Calu3 (cell line): ENCODE measurements around the gene PER2. TPM values are rescaled to one million over a fixed set of nuclear protein-coding genes. Genes with fewer than 3 reads are reported as not detected.
A peak's percentile ranks its signal among the peaks of the same experiment; 100 is the strongest.

Experiments
- BruUV-seq: library from RNA; stranded (reverse); fragments of 400-500 nt; replicated peaks from 2 replicates; lab custom pipeline; 2021; lab: Mats Ljungman, UMichigan
- CTCF ChIA-PET: fragments of 300-600 bp; sonication (Branson Sonifier 250); formaldehyde crosslinking; loops from one replicate; lab custom pipeline; 2022; ENCODE audit warnings: antibody characterized with exemption; lab: Charles Lee
- DNase-seq: peaks from one replicate; pipeline ENCODE4 v3.0.0; 2022
- H3K27ac Mint-ChIP-seq: one replicate; pipeline ENCODE4 v1.8.0; 2022; ENCODE audit warnings: mixed read lengths; ENCODE audit not compliant: unreplicated experiment
- H3K27me3 Mint-ChIP-seq: one replicate; pipeline ENCODE4 v1.8.0; 2022; ENCODE audit warnings: mixed read lengths; ENCODE audit not compliant: unreplicated experiment
- H3K36me3 Mint-ChIP-seq: one replicate; pipeline ENCODE4 v1.8.0; 2022; ENCODE audit warnings: mild to moderate bottlenecking, moderate library complexity, mixed read lengths; ENCODE audit not compliant: insufficient read depth, unreplicated experiment
- H3K4me1 Mint-ChIP-seq: one replicate; pipeline ENCODE4 v1.8.0; 2022; ENCODE audit warnings: mild to moderate bottlenecking, low read depth, mixed read lengths; ENCODE audit not compliant: unreplicated experiment
- H3K4me3 Mint-ChIP-seq: one replicate; pipeline ENCODE4 v1.8.0; 2022; ENCODE audit warnings: mild to moderate bottlenecking, low read depth, moderate library complexity, mixed read lengths; ENCODE audit not compliant: unreplicated experiment
- H3K9me3 Mint-ChIP-seq: one replicate; pipeline ENCODE4 v1.8.0; 2022; ENCODE audit warnings: low read depth, mixed read lengths; ENCODE audit not compliant: unreplicated experiment
- intact Hi-C: fragments of 100-400 bp; cut with micrococcal nuclease; formaldehyde crosslinking; loops from one replicate; pipeline ENCODE4 v1.10.0; 2022; ENCODE audit not compliant: unreplicated experiment
- total RNA-seq: library from RNA; stranded (reverse); gene quantifications from 2 replicates; pipeline ENCODE4 v1.2.3, GENCODE V29; 2022
- TF ChIP-seq, protein P1 (sequence below): fragments of 200-600 bp; IDR thresholded peaks from one replicate; pipeline ENCODE4 v1.8.0; 2022; ENCODE audit warnings: antibody characterized with exemption; ENCODE audit not compliant: unreplicated experiment

The PER2 gene
- total RNA-seq, 1 experiment from 2014 or later: 14.0 TPM

GRCh38 chr2:238284802-238285515, 3.5 kb downstream of the PER2 start:
- Mint-ChIP-seq H3K9me3 (no peaks in the 10 kb centered on the region), H3K4me3 (peak overlapping the region; percentile 90), H3K4me1 (peaks cover 61% of the 10 kb centered on the region), H3K27ac (peak overlapping the region; percentile 97), H3K27me3 (no peaks in the 10 kb centered on the region), H3K36me3 (peaks cover 47% of the 10 kb centered on the region)
- no TSS peak for BruUV-seq
- CTCF ChIA-PET: interaction anchor here (1.8 kb wide), 1 partner anchor 16 kb away, joined by 4 read pairs; no protein-coding TSS in a partner anchor
- DNase-seq: no peak
- TF ChIP-seq, protein P1, sequence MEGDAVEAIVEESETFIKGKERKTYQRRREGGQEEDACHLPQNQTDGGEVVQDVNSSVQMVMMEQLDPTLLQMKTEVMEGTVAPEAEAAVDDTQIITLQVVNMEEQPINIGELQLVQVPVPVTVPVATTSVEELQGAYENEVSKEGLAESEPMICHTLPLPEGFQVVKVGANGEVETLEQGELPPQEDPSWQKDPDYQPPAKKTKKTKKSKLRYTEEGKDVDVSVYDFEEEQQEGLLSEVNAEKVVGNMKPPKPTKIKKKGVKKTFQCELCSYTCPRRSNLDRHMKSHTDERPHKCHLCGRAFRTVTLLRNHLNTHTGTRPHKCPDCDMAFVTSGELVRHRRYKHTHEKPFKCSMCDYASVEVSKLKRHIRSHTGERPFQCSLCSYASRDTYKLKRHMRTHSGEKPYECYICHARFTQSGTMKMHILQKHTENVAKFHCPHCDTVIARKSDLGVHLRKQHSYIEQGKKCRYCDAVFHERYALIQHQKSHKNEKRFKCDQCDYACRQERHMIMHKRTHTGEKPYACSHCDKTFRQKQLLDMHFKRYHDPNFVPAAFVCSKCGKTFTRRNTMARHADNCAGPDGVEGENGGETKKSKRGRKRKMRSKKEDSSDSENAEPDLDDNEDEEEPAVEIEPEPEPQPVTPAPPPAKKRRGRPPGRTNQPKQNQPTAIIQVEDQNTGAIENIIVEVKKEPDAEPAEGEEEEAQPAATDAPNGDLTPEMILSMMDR: no peak
- intact Hi-C loops: loop anchor here (5.0 kb wide), 1 partner anchor 37 kb away; the partner anchor contains the start of gene TRAF3IP1

GRCh38 chr2:238282861-238283738, 5.3 kb downstream of the PER2 start:
- Mint-ChIP-seq H3K4me3 (no peak overlapping the region), H3K27ac (peak overlapping the region; percentile 97), H3K9me3 (no peaks in the 10 kb centered on the region), H3K4me1 (peaks cover 48% of the 10 kb centered on the region), H3K36me3 (peaks cover 28% of the 10 kb centered on the region), H3K27me3 (no peaks in the 10 kb centered on the region)
- BruUV-seq: no TSS peak
- intact Hi-C loops: no loop called here
- TF ChIP-seq, protein P1: no peak
- CTCF ChIA-PET: no interaction called here
- no peak for DNase-seq

- Mint-ChIP-seq H3K36me3 (peaks cover 23% of the 10 kb centered on the region), H3K27me3 (no peaks in the 10 kb centered on the region), H3K27ac (peak overlapping the region; percentile 97), H3K4me1 (peaks cover 40% of the 10 kb centered on the region), H3K9me3 (no peaks in the 10 kb centered on the region), H3K4me3 (no peak overlapping the region)
- TF ChIP-seq, protein P1: no peak
- intact Hi-C loops: no loop called here
- CTCF ChIA-PET: no interaction called here
- DNase-seq: no peak
- no TSS peak for BruUV-seq
Measured at GRCh38 chr2:238281826-238282480, 6.5 kb downstream of the PER2 start.

- no peak overlapping the region for H3K27ac Mint-ChIP-seq
- peaks cover 23% of the 10 kb centered on the region for H3K4me1 Mint-ChIP-seq
- no peaks in the 10 kb centered on the region for H3K9me3 Mint-ChIP-seq
- intact Hi-C loops: no loop called here
- H3K36me3 Mint-ChIP-seq: peaks cover 6% of the 10 kb centered on the region
- H3K4me3 Mint-ChIP-seq: no peak overlapping the region
- no peaks in the 10 kb centered on the region for H3K27me3 Mint-ChIP-seq
- TF ChIP-seq, protein P1: no peak
- no peak for DNase-seq
- CTCF ChIA-PET: interaction anchor here (0.7 kb wide), 1 partner anchor 19 kb away, joined by 4 read pairs; no protein-coding TSS in a partner anchor
- BruUV-seq: no TSS peak
Measured at GRCh38 chr2:238280083-238280825, 8.2 kb downstream of the PER2 start.
